Calu3 (cell line): ENCODE measurements around the gene CXCL5. TPM values are rescaled to one million over a fixed set of nuclear protein-coding genes. Genes with fewer than 3 reads are reported as not detected.

Source experiments
- BruUV-seq: library from RNA; stranded (reverse); fragments of 400-500 nt; replicated peaks from 2 replicates; lab custom pipeline; 2021; lab: Mats Ljungman, UMichigan
- CTCF ChIA-PET: fragments of 300-600 bp; sonication (Branson Sonifier 250); formaldehyde crosslinking; loops from one replicate; lab custom pipeline; 2022; ENCODE audit warnings: antibody characterized with exemption; lab: Charles Lee
- DNase-seq: peaks from one replicate; pipeline ENCODE4 v3.0.0; 2022
- H3K27ac Mint-ChIP-seq: one replicate; pipeline ENCODE4 v1.8.0; 2022; ENCODE audit warnings: mixed read lengths; ENCODE audit not compliant: unreplicated experiment
- H3K27me3 Mint-ChIP-seq: one replicate; pipeline ENCODE4 v1.8.0; 2022; ENCODE audit warnings: mixed read lengths; ENCODE audit not compliant: unreplicated experiment
- H3K36me3 Mint-ChIP-seq: one replicate; pipeline ENCODE4 v1.8.0; 2022; ENCODE audit warnings: mild to moderate bottlenecking, moderate library complexity, mixed read lengths; ENCODE audit not compliant: insufficient read depth, unreplicated experiment
- H3K4me1 Mint-ChIP-seq: one replicate; pipeline ENCODE4 v1.8.0; 2022; ENCODE audit warnings: mild to moderate bottlenecking, low read depth, mixed read lengths; ENCODE audit not compliant: unreplicated experiment
- H3K4me3 Mint-ChIP-seq: one replicate; pipeline ENCODE4 v1.8.0; 2022; ENCODE audit warnings: mild to moderate bottlenecking, low read depth, moderate library complexity, mixed read lengths; ENCODE audit not compliant: unreplicated experiment
- H3K9me3 Mint-ChIP-seq: one replicate; pipeline ENCODE4 v1.8.0; 2022; ENCODE audit warnings: low read depth, mixed read lengths; ENCODE audit not compliant: unreplicated experiment
- intact Hi-C: fragments of 100-400 bp; cut with micrococcal nuclease; formaldehyde crosslinking; loops from one replicate; pipeline ENCODE4 v1.10.0; 2022; ENCODE audit not compliant: unreplicated experiment
- total RNA-seq: library from RNA; stranded (reverse); gene quantifications from 2 replicates; pipeline ENCODE4 v1.2.3, GENCODE V29; 2022
- TF ChIP-seq, protein P1 (sequence below): fragments of 200-600 bp; IDR thresholded peaks from one replicate; pipeline ENCODE4 v1.8.0; 2022; ENCODE audit warnings: antibody characterized with exemption; ENCODE audit not compliant: unreplicated experiment

CXCL5 gene
- total RNA-seq, 1 experiment from 2014 or later = 1,906 TPM

DNA sequence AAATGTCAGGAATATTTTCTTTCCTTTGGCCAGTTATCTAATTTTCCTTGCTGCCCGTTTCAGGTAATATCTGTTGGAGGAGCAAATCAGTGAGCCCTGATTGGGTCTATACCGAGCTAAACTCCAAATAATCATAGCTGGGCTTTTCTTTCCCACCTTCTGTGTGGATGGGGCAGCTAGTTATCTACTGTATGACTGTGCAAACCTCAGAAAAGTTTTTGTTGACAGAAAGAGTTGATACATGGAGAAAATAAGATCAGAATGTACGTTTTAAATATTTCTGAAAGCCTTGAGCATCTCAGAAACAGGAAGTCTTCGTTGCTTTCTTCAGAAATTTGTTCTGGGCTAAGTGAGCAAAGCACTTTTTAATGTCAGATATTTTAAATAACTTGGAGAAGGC lies 6.2 kb upstream of the CXCL5 start:
- H3K36me3 Mint-ChIP-seq = peaks cover 12% of the 10 kb centered on the region
- peaks cover 18% of the 10 kb centered on the region for H3K4me1 Mint-ChIP-seq
- no peaks in the 10 kb centered on the region for H3K9me3 Mint-ChIP-seq
- no peaks in the 10 kb centered on the region for H3K27me3 Mint-ChIP-seq
- no peak overlapping the region for H3K4me3 Mint-ChIP-seq
- BruUV-seq = no TSS peak
- DNase-seq = no peak
- TF ChIP-seq, protein P1, sequence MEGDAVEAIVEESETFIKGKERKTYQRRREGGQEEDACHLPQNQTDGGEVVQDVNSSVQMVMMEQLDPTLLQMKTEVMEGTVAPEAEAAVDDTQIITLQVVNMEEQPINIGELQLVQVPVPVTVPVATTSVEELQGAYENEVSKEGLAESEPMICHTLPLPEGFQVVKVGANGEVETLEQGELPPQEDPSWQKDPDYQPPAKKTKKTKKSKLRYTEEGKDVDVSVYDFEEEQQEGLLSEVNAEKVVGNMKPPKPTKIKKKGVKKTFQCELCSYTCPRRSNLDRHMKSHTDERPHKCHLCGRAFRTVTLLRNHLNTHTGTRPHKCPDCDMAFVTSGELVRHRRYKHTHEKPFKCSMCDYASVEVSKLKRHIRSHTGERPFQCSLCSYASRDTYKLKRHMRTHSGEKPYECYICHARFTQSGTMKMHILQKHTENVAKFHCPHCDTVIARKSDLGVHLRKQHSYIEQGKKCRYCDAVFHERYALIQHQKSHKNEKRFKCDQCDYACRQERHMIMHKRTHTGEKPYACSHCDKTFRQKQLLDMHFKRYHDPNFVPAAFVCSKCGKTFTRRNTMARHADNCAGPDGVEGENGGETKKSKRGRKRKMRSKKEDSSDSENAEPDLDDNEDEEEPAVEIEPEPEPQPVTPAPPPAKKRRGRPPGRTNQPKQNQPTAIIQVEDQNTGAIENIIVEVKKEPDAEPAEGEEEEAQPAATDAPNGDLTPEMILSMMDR = no peak
- H3K27ac Mint-ChIP-seq = peak overlapping the region; percentile 86
- CTCF ChIA-PET = no interaction called here
- intact Hi-C loops = loop anchor here (1.0 kb wide), 1 partner anchor 19 kb away; no protein-coding TSS in a partner anchor

DNA sequence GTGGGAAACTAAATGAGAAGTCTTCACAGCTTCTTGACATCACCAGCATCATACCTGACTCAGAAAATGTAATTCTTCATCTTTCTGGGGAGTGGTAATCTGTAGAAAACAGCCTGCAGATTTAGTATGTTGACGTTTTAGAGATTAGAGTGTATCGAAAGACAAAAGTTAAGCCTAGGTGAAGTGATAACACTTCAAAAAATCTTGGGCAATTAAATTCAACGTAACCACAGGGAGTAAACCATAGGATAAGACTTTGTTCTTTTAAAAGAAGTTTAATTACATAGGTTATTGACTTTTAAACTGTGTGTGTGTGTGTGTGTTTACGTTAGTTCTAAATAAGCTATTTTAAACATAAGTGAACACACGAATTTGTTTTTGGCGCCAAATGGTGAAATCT lies 1.8 kb upstream of the CXCL5 start:
- Mint-ChIP-seq H3K9me3 (no peaks in the 10 kb centered on the region), H3K36me3 (peaks cover 44% of the 10 kb centered on the region), H3K27me3 (no peaks in the 10 kb centered on the region), H3K4me1 (peaks cover 23% of the 10 kb centered on the region), H3K27ac (peak overlapping the region; percentile 96), H3K4me3 (peak overlapping the region; percentile 91)
- CTCF ChIA-PET = interaction anchor here (1.9 to 2.7 kb wide), 2 partner anchors 24 to 37 kb away, joined by 11 to 32 read pairs; partner anchors contain the start of gene CXCL3
- BruUV-seq = no TSS peak
- no peak for DNase-seq
- TF ChIP-seq, protein P1 = no peak
- intact Hi-C loops = no loop called here

DNA sequence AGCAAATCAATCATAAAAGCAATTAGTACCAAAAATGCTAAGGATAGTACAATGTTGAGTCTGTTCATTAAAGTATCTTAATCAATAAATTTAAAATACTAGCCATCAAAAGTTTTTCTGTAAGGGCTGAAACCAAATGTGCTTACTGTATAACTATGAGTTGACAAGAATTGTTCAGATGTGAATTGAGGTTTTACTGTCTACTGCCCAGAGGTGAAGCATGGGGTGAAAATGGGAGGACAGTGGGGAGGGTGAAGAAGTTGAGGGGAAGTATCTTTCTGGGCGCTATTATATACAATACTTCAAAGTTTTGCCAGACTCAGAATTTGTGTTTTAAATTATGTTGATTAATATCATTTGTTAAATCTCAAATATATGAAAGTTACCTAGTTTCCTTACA lies 6.4 kb downstream of the CXCL5 start:
- CTCF ChIA-PET = no interaction called here
- H3K4me1 Mint-ChIP-seq = peaks cover 24% of the 10 kb centered on the region
- H3K27ac Mint-ChIP-seq = no peak overlapping the region
- H3K27me3 Mint-ChIP-seq = no peaks in the 10 kb centered on the region
- no TSS peak for BruUV-seq
- H3K9me3 Mint-ChIP-seq = no peaks in the 10 kb centered on the region
- no peak for DNase-seq
- peaks cover 28% of the 10 kb centered on the region for H3K36me3 Mint-ChIP-seq
- intact Hi-C loops = loop anchor here (5.0 to 10.0 kb wide), 2 partner anchors 50 to 117 kb away; no protein-coding TSS in a partner anchor
- no peak overlapping the region for H3K4me3 Mint-ChIP-seq
- TF ChIP-seq, protein P1 = no peak

DNA sequence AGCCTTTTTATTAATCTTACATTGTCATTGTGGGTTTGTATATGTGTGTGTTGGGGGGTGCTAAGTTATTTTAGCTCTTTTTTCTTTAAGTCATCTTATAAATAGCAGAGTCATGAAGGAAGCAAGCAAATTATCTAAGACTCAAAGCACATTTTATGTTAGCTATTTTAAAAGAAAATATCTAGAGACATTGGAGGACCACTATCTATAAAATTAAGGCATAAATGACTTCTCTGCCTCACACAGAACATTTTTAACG lies 6.8 kb downstream of the CXCL5 start:
- H3K4me1 Mint-ChIP-seq = peaks cover 24% of the 10 kb centered on the region
- DNase-seq = no peak
- CTCF ChIA-PET = no interaction called here
- BruUV-seq = no TSS peak
- H3K4me3 Mint-ChIP-seq = no peak overlapping the region
- TF ChIP-seq, protein P1 = no peak
- no peaks in the 10 kb centered on the region for H3K9me3 Mint-ChIP-seq
- no peaks in the 10 kb centered on the region for H3K27me3 Mint-ChIP-seq
- intact Hi-C loops = loop anchor here (5.0 to 10.0 kb wide), 2 partner anchors 49 to 117 kb away; no protein-coding TSS in a partner anchor
- no peak overlapping the region for H3K27ac Mint-ChIP-seq
- H3K36me3 Mint-ChIP-seq = peaks cover 25% of the 10 kb centered on the region
